MM.1S (cell line): ENCODE results near the gene ANKK1.

Source experiments
- DNase-seq: peaks from one replicate; pipeline ENCODE4 v3.0.0-alpha.2; 2015
- H2AFZ ChIP-seq: fragments of 300-600 bp; sonication (generic); 2 replicates; pipeline ENCODE4 v1.6.0; 2016; ENCODE audit warnings: antibody characterized with exemption, low read length
- H3F3A ChIP-seq: fragments of 300-600 bp; sonication (generic); 2 replicates; pipeline ENCODE4 v1.6.1; 2016; ENCODE audit warnings: mild to moderate bottlenecking, antibody characterized with exemption, low read length, moderate library complexity, mixed read lengths; ENCODE audit not compliant: insufficient read depth
- H3K27ac ChIP-seq: fragments of 300-600 bp; sonication (generic); 2 replicates; pipeline ENCODE4 v1.5.1; 2016; ENCODE audit warnings: mild to moderate bottlenecking, low read length
- H3K27me3 ChIP-seq: fragments of 300-600 bp; sonication (generic); replicated peaks from 2 replicates; pipeline ENCODE4 v1.6.0; 2016; ENCODE audit warnings: low read length; ENCODE audit not compliant: insufficient read depth
- H3K36me3 ChIP-seq: fragments of 300-600 bp; sonication (generic); replicated peaks from 2 replicates; pipeline ENCODE4 v1.6.1; 2016; ENCODE audit warnings: mild to moderate bottlenecking, low read length, mixed read lengths; ENCODE audit not compliant: insufficient read depth
- H3K4me1 ChIP-seq: fragments of 300-600 bp; sonication (generic); 2 replicates; pipeline ENCODE4 v1.6.1; 2016; ENCODE audit warnings: low read length, mixed read lengths
- H3K4me2 ChIP-seq: fragments of 300-600 bp; sonication (generic); 2 replicates; pipeline ENCODE4 v1.6.0; 2016; ENCODE audit warnings: low read depth, low read length
- H3K4me3 ChIP-seq: fragments of 300-600 bp; sonication (generic); 2 replicates; pipeline ENCODE4 v1.5.1; 2016; ENCODE audit warnings: low read length, mixed read lengths
- H3K79me2 ChIP-seq: fragments of 300-600 bp; sonication (generic); 2 replicates; pipeline ENCODE4 v1.6.1; 2016; ENCODE audit warnings: mixed run types, low read length, mixed read lengths
- H3K9ac ChIP-seq: fragments of 300-600 bp; sonication (generic); 2 replicates; pipeline ENCODE4 v1.6.1; 2016; ENCODE audit warnings: low read length, mixed read lengths
- H3K9me2 ChIP-seq: fragments of 300-600 bp; sonication (generic); replicated peaks from 2 replicates; pipeline ENCODE4 v1.6.1; 2016; ENCODE audit warnings: mild to moderate bottlenecking, low read length, mixed read lengths; ENCODE audit not compliant: insufficient read depth
- H3K9me3 ChIP-seq: fragments of 300-600 bp; sonication (generic); replicated peaks from 2 replicates; pipeline ENCODE4 v1.6.1; 2016; ENCODE audit warnings: mild to moderate bottlenecking, low read length, mixed read lengths; ENCODE audit not compliant: insufficient read depth
- H4K20me1 ChIP-seq: fragments of 300-600 bp; sonication (generic); 2 replicates; pipeline ENCODE4 v1.6.1; 2016; ENCODE audit warnings: mild to moderate bottlenecking, low read length, moderate library complexity, mixed read lengths; ENCODE audit not compliant: insufficient read depth
- EZH2 ChIP-seq: fragments of 300-600 bp; sonication (generic); optimal IDR thresholded peaks from 2 replicates; pipeline ENCODE3; 2017; ENCODE audit warnings: low read depth, mild to moderate bottlenecking, antibody characterized with exemption, low read length, mixed read lengths
- EZH2phosphoT487 ChIP-seq: fragments of 300-600 bp; sonication (generic); IDR thresholded peaks from 2 replicates; pipeline ENCODE4 v1.6.1; 2018; ENCODE audit warnings: antibody characterized with exemption, low read length
- TF ChIP-seq, protein P1 (sequence below): fragments of 300-600 bp; sonication (generic); IDR thresholded peaks from 2 replicates; pipeline ENCODE4 v1.5.1; 2016; ENCODE audit warnings: antibody characterized with exemption, low read length, mixed read lengths

The ANKK1 gene

DNA sequence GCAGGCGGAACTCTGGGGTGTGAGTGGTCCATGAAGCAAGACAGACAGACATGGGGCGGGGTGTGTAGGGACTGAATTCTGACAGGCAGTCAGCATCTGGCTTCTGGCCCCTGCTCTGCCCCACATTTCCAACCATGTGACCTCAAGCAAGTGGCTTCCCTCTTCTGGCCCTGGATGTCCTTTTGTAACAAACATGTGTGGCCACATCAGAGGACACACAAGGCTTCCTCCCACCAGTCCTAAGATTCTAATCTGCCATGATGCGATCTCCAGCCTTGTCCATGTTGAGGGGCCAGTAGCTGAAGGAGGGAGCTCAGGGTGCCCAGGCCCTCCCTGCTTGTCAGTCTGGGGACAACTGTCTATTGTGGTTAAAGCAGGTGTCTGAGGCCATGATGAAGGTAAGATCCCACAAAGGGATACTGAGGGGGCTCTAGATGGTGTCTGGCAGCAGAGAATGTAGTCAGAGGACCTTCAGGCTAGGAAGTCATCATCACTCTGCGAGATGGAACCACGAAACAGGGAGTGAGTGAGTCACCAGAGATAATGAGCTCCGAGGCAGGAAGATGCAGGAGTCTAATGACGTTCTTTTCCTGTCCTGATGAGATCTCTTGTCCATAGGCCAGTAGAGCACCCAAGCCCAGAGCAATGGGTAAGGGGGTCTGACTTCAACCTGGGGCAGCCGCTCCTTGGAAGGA lies 60.2 kb downstream of the ANKK1 start:
- Histone ChIP-seq H3K27ac (no peak overlapping the region), H3K4me1 (no peaks in the 10 kb centered on the region), H3K9me2 (no peaks in the 10 kb centered on the region), H3K9ac (no peak overlapping the region), H3K79me2 (no peaks in the 10 kb centered on the region), H3K4me2 (no peak overlapping the region), H4K20me1 (no peaks in the 10 kb centered on the region), H3K36me3 (no peaks in the 10 kb centered on the region), H3F3A (no peaks in the 10 kb centered on the region), H3K4me3 (no peak overlapping the region), H3K9me3 (no peaks in the 10 kb centered on the region), H3K27me3 (no peaks in the 10 kb centered on the region), H2AFZ (no peak overlapping the region)
- DNase-seq, result no peak
- TF ChIP-seq, protein P1, sequence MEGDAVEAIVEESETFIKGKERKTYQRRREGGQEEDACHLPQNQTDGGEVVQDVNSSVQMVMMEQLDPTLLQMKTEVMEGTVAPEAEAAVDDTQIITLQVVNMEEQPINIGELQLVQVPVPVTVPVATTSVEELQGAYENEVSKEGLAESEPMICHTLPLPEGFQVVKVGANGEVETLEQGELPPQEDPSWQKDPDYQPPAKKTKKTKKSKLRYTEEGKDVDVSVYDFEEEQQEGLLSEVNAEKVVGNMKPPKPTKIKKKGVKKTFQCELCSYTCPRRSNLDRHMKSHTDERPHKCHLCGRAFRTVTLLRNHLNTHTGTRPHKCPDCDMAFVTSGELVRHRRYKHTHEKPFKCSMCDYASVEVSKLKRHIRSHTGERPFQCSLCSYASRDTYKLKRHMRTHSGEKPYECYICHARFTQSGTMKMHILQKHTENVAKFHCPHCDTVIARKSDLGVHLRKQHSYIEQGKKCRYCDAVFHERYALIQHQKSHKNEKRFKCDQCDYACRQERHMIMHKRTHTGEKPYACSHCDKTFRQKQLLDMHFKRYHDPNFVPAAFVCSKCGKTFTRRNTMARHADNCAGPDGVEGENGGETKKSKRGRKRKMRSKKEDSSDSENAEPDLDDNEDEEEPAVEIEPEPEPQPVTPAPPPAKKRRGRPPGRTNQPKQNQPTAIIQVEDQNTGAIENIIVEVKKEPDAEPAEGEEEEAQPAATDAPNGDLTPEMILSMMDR, result no peak
- TF ChIP-seq EZH2 (no peak), EZH2phosphoT487 (no peak)

GRCh38 chr11:113448316-113448677 lies 60.7 kb downstream of the ANKK1 start:
- no peak overlapping the region for H2AFZ ChIP-seq
- TF ChIP-seq EZH2, result no peak
- TF ChIP-seq EZH2phosphoT487, result no peak
- TF ChIP-seq, protein P1, result no peak
- no peaks in the 10 kb centered on the region for H3F3A ChIP-seq
- no peaks in the 10 kb centered on the region for H3K4me1 ChIP-seq
- H3K4me2 ChIP-seq, result no peak overlapping the region
- H3K9me2 ChIP-seq, result no peaks in the 10 kb centered on the region
- H3K9ac ChIP-seq, result no peak overlapping the region
- H3K79me2 ChIP-seq, result no peaks in the 10 kb centered on the region
- no peak for DNase-seq
- H3K4me3 ChIP-seq, result no peak overlapping the region
- H3K9me3 ChIP-seq, result no peaks in the 10 kb centered on the region
- H4K20me1 ChIP-seq, result no peaks in the 10 kb centered on the region
- no peak overlapping the region for H3K27ac ChIP-seq
- H3K36me3 ChIP-seq, result no peaks in the 10 kb centered on the region
- no peaks in the 10 kb centered on the region for H3K27me3 ChIP-seq

- Histone ChIP-seq H3K36me3 (no peaks in the 10 kb centered on the region), H3F3A (no peaks in the 10 kb centered on the region), H3K27ac (no peak overlapping the region), H3K9ac (no peak overlapping the region), H3K79me2 (no peaks in the 10 kb centered on the region), H3K9me3 (no peaks in the 10 kb centered on the region), H3K9me2 (no peaks in the 10 kb centered on the region), H3K4me3 (no peak overlapping the region), H3K4me2 (no peak overlapping the region), H2AFZ (no peak overlapping the region), H3K27me3 (no peaks in the 10 kb centered on the region), H3K4me1 (no peaks in the 10 kb centered on the region), H4K20me1 (no peaks in the 10 kb centered on the region)
- TF ChIP-seq EZH2phosphoT487 (no peak), EZH2 (no peak)
- TF ChIP-seq, protein P1, result no peak
- no peak for DNase-seq
Observed at GRCh38 chr11:113449743-113450142, 62.2 kb downstream of the ANKK1 start.
